Effector memory CD8-positive, alpha-beta T cell (primary cell): ENCODE results near the gene HK3.
A peak's percentile ranks its signal among the peaks of the same experiment; 100 is the strongest.

Experiments
- ATAC-seq: fragments of 150-1000 bp; cut with Tn5 transposase; replicated peaks from 2 replicates; pipeline ENCODE4 v1.10.0; 2021; ENCODE audit warnings: mild to moderate bottlenecking, moderate library complexity
- DNase-seq, 3 experiments: peaks; one replicate each; pipeline ENCODE4 v3.0.0; 2021
- H3K27ac Mint-ChIP-seq, 2 donors: one replicate each; pipeline ENCODE4 v1.8.0; 2022; ENCODE audit warnings: mild to moderate bottlenecking in 2 of 2, mixed read lengths in 2 of 2, moderate library complexity in 2 of 2
- H3K27me3 Mint-ChIP-seq, 2 donors: one replicate each; pipeline ENCODE4 v1.8.0; 2022; ENCODE audit warnings: mixed read lengths in 2 of 2
- H3K36me3 Mint-ChIP-seq: one replicate; pipeline ENCODE4 v1.8.0; 2022; ENCODE audit warnings: mild to moderate bottlenecking, moderate library complexity, mixed read lengths; ENCODE audit not compliant: insufficient read depth
- H3K4me1 Mint-ChIP-seq, 2 donors: one replicate each; pipeline ENCODE4 v1.8.0; 2022; ENCODE audit warnings: low read depth in 2 of 2, mixed read lengths in 2 of 2
- H3K4me3 Mint-ChIP-seq, 2 donors: one replicate each; pipeline ENCODE4 v1.8.0; 2022; ENCODE audit warnings: mild to moderate bottlenecking in 2 of 2, mixed read lengths in 2 of 2, moderate library complexity in 2 of 2
- H3K9me3 Mint-ChIP-seq, 2 donors: one replicate each; pipeline ENCODE4 v1.8.0; 2022; ENCODE audit warnings: mixed read lengths in 2 of 2

Gene HK3

DNA sequence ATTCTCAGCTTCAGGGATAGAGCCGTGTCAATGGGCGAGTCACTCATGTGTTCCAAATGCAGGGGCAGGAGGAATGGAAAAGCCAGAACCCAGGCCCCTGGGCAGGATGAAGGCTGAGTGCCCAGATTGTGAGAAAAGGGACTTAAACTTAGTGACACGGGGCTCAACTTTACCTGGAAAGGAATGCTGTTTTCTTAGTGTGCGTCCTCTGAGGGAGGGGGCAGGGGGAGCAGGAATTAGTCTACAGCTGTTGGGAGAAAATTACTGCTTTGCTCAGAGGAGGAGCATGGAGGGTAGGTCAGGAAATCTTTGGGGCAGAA lies 14.6 kb downstream of the HK3 start:
- ATAC-seq (no peak), DNase-seq (no peak)
- Mint-ChIP-seq H3K4me1 (peaks cover 0 to 4% of the 10 kb centered on the region in 2 donors), H3K4me3 (no peak overlapping the region), H3K9me3 (no peaks in the 10 kb centered on the region), H3K36me3 (peaks cover 4% of the 10 kb centered on the region), H3K27ac (no peak overlapping the region), H3K27me3 (peaks cover 17 to 55% of the 10 kb centered on the region in 2 donors)

- ATAC-seq: no peak
- no peak for DNase-seq
- Mint-ChIP-seq H3K4me1 (peaks cover 0 to 4% of the 10 kb centered on the region in 2 donors), H3K27ac (no peak overlapping the region), H3K4me3 (no peak overlapping the region), H3K27me3 (peaks cover 20 to 55% of the 10 kb centered on the region in 2 donors), H3K9me3 (no peaks in the 10 kb centered on the region), H3K36me3 (peaks cover 4% of the 10 kb centered on the region)
Measured at GRCh38 chr5:176883700-176884570, 15.2 kb downstream of the HK3 start.

DNA sequence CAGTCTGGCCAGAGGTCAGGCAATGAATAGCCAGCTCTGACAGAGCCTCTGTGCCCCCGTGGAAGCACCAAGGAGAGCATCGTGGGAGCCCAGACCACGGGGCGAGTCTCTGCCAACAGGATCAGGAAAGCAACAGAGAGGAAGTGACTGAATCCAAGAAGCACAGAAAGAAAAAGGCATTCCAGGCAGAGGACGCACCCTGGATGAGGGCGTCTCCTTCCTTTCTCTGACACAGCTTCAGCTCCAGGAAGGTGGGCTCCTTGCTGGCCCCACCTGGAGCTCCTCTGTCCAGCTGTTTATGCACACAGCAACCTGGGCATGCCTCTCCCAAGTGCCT lies 16.6 kb downstream of the HK3 start:
- Mint-ChIP-seq H3K36me3 (no peaks in the 10 kb centered on the region), H3K27me3 (peaks cover 25 to 54% of the 10 kb centered on the region in 2 donors), H3K4me3 (no peak overlapping the region), H3K27ac (no peak overlapping the region), H3K4me1 (peaks cover 0 to 6% of the 10 kb centered on the region in 2 donors), H3K9me3 (no peaks in the 10 kb centered on the region)
- DNase-seq (no peak), ATAC-seq (no peak)

- no peak overlapping the region for H3K27ac Mint-ChIP-seq
- no peak overlapping the region for H3K4me3 Mint-ChIP-seq
- H3K27me3 Mint-ChIP-seq: peaks cover 25 to 53% of the 10 kb centered on the region in 2 donors
- ATAC-seq: no peak
- H3K4me1 Mint-ChIP-seq: peaks cover 0 to 6% of the 10 kb centered on the region in 2 donors
- no peaks in the 10 kb centered on the region for H3K9me3 Mint-ChIP-seq
- no peak for DNase-seq
- H3K36me3 Mint-ChIP-seq: no peaks in the 10 kb centered on the region
Measured at GRCh38 chr5:176881816-176882566, 17.2 kb downstream of the HK3 start.

- Mint-ChIP-seq H3K27me3 (peaks cover 34 to 61% of the 10 kb centered on the region in 2 donors), H3K36me3 (peaks cover 3% of the 10 kb centered on the region), H3K4me3 (no peak overlapping the region), H3K9me3 (no peaks in the 10 kb centered on the region), H3K27ac (no peak overlapping the region), H3K4me1 (peaks cover 3 to 10% of the 10 kb centered on the region in 2 donors)
- DNase-seq: no peak
- ATAC-seq: no peak
Measured at GRCh38 chr5:176881021-176881749, 18.0 kb downstream of the HK3 start.

- Mint-ChIP-seq H3K27ac (no peak overlapping the region), H3K36me3 (peaks cover 3% of the 10 kb centered on the region), H3K4me3 (no peak overlapping the region), H3K4me1 (peaks cover 10 to 17% of the 10 kb centered on the region in 2 donors), H3K27me3 (peaks cover 40 to 68% of the 10 kb centered on the region in 2 donors), H3K9me3 (no peaks in the 10 kb centered on the region)
- DNase-seq: no peak
- ATAC-seq: no peak
Measured at GRCh38 chr5:176880366-176881020, 18.7 kb downstream of the HK3 start.

GRCh38 chr5:176879663-176880361 lies 19.3 kb downstream of the HK3 start:
- peaks cover 11 to 23% of the 10 kb centered on the region in 2 donors for H3K4me1 Mint-ChIP-seq
- peaks cover 44 to 75% of the 10 kb centered on the region in 2 donors for H3K27me3 Mint-ChIP-seq
- no peak for ATAC-seq
- H3K27ac Mint-ChIP-seq: no peak overlapping the region
- H3K9me3 Mint-ChIP-seq: no peaks in the 10 kb centered on the region
- no peak for DNase-seq
- H3K36me3 Mint-ChIP-seq: peaks cover 3% of the 10 kb centered on the region
- no peak overlapping the region for H3K4me3 Mint-ChIP-seq

DNA sequence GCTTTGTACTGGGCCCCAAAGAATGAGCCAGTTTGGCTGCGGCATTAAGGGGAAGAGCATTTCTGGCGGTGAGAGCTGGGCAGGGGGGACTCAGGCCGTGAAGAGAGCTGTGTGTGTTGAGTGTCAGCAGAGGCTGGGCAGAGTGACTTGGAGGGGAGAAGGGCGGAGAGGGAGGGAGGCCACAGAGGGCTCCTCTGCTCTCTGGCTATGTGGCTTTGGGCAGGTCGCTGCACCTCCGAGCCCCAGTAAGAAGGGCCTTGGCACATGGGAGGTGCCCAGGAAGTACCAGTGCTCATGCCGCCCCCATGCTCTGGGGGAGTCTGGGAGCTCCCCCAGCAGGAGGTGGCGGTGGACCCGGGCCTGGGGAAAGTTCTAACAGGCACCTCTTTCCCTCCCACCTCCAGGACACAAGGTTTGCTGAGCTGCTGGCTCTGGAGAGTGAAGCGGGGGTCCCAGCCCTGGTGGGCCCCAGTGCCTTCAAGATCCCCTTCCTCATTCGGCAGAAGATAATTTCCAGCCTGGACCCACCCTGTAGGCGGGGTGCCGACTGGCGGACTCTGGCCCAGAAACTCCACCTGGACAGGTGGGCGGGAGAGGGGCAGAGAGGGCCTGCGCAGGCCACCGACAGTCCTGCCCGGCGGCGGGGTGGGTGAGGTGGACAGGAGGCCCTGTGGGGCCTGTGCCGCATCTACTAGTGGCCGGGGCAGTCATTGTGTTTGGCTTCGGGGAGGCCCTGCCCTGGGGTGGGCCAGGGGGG lies 20.1 kb downstream of the HK3 start:
- no peak for ATAC-seq
- H3K27me3 Mint-ChIP-seq: peaks cover 44 to 75% of the 10 kb centered on the region in 2 donors
- H3K4me3 Mint-ChIP-seq: no peak overlapping the region
- H3K4me1 Mint-ChIP-seq: peaks cover 11 to 20% of the 10 kb centered on the region in 2 donors
- H3K27ac Mint-ChIP-seq: no peak overlapping the region
- peaks cover 4% of the 10 kb centered on the region for H3K36me3 Mint-ChIP-seq
- no peak for DNase-seq
- H3K9me3 Mint-ChIP-seq: no peaks in the 10 kb centered on the region

DNA sequence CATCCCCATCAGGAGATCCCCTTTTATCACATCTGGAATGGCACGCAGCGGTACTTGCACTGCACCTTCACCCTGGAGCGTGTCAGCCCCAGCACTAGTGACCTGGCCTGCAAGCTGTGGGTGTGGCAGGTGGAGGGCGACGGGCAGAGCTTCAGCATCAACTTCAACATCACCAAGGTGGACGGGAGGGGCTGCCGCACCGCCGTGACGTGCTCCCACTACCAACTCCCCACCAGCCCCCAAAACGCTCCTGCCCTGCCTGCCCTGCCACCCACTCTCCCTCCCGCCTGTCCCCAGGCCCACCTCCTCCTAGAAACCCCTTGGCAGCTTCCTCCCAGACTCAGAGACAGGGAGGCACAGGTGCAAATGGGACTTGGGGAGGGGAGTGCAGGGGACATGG lies 20.7 kb downstream of the HK3 start:
- H3K27ac Mint-ChIP-seq: no peak overlapping the region
- peaks cover 44 to 74% of the 10 kb centered on the region in 2 donors for H3K27me3 Mint-ChIP-seq
- H3K4me1 Mint-ChIP-seq: peaks cover 11 to 23% of the 10 kb centered on the region in 2 donors
- DNase-seq: no peak
- no peaks in the 10 kb centered on the region for H3K9me3 Mint-ChIP-seq
- no peak for ATAC-seq
- no peak overlapping the region for H3K4me3 Mint-ChIP-seq
- peaks cover 10% of the 10 kb centered on the region for H3K36me3 Mint-ChIP-seq

- ATAC-seq (no peak), DNase-seq (no peak)
- peaks cover 38 to 68% of the 10 kb centered on the region in 2 donors for H3K27me3 Mint-ChIP-seq
- H3K4me1 Mint-ChIP-seq: peaks cover 16 to 23% of the 10 kb centered on the region in 2 donors
- no peak overlapping the region for H3K4me3 Mint-ChIP-seq
- peaks cover 16% of the 10 kb centered on the region for H3K36me3 Mint-ChIP-seq
- H3K9me3 Mint-ChIP-seq: peaks cover 0 to 3% of the 10 kb centered on the region in 2 donors
- no peak overlapping the region for H3K27ac Mint-ChIP-seq
Measured at GRCh38 chr5:176877793-176878331, 21.3 kb downstream of the HK3 start.

DNA sequence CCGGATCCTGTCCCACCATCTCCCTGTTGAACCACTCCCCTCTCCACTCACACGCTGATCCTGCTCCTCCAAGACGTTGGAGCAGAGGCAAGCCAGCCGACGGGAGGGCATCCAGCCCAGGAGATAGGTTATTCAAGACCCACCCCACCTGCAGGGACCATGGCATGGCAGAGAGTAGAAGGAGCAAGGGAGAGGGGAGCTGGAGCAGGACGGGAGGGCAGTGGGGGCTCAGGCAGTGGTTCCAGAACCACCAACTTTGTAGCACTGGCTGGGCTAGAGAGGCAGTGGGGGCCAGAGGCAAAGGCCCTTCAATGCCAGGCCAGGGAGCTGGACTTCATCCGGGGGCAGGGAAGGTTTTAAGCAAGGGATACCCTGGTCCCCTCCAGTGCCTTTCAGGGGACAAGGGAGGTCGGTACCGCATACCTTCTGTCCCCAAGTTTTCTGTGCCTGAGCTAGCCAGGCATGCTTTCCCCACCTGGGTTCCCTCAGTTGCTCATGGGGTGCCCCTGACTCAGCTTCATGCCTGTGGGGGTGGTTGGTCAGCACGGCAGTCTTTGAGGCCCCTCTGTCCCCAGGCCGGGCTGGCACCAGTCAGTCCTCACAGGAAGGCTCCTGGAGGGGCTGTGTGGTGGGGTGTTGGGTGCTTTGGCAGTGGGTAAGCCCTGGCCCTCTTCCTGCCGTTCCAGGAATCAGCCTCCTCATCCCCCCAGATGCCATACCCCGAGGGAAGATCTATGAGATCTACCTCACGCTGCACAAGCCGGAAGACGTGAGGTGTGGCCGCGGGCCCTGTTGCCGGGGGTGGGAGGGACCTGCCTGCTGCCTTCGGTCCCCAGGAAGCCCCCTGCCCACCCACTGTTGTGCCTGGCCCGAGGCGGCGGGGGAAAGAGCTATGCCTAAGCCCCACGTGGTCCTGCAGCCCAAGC lies 22.4 kb downstream of the HK3 start:
- H3K27me3 Mint-ChIP-seq: peaks cover 37 to 58% of the 10 kb centered on the region in 2 donors
- no peak for DNase-seq
- peak overlapping the region in 1 of 2 donors; percentile 56 for H3K4me3 Mint-ChIP-seq
- peaks cover 0 to 3% of the 10 kb centered on the region in 2 donors for H3K9me3 Mint-ChIP-seq
- peak overlapping the region in 1 of 2 donors; percentile 62 for H3K27ac Mint-ChIP-seq
- ATAC-seq: no peak
- peaks cover 17 to 23% of the 10 kb centered on the region in 2 donors for H3K4me1 Mint-ChIP-seq
- peaks cover 16% of the 10 kb centered on the region for H3K36me3 Mint-ChIP-seq
